OCI-LY7 (cell line): ENCODE measurements around the gene DOCK1. TPM values are rescaled to one million over a fixed set of nuclear protein-coding genes. Genes with fewer than 3 reads are reported as not detected.

ENCODE experiments used
- BruUV-seq: library from RNA; stranded (reverse); fragments of 400-500 nt; replicated peaks from 2 replicates; lab custom pipeline; 2021; lab: Mats Ljungman, UMichigan
- CTCF ChIA-PET: fragments of 300-600 bp; sonication (Branson Sonifier 250); formaldehyde crosslinking; loops from one replicate; lab custom pipeline; 2022; ENCODE audit warnings: antibody characterized with exemption; ENCODE audit not compliant: unreplicated experiment; lab: Charles Lee
- POLR2A ChIA-PET: fragments of 300-600 bp; sonication (Branson Sonifier 250); formaldehyde crosslinking; loops from one replicate; lab custom pipeline; 2022; ENCODE audit warnings: antibody characterized with exemption; lab: Charles Lee
- DNase-seq: peaks from one replicate; pipeline ENCODE4 v3.0.0-alpha.2; 2015; ENCODE audit warnings: low spot score
- H2AFZ ChIP-seq: fragments of 200-600 bp; sonication (generic), shearing (Covaris generic); 2 replicates; pipeline ENCODE4 v1.6.1; 2014; ENCODE audit warnings: mild to moderate bottlenecking, antibody characterized with exemption, low read length, moderate library complexity
- H3K27ac ChIP-seq: fragments of 200-600 bp; sonication (generic); 2 replicates; pipeline ENCODE4 v1.5.1; 2014; ENCODE audit warnings: mixed run types, low read depth, mild to moderate bottlenecking, moderate library complexity, low read length, inconsistent platforms; ENCODE audit not compliant: poor library complexity, severe bottlenecking
- H3K36me3 ChIP-seq: fragments of 200-600 bp; sonication (generic); 2 replicates; pipeline ENCODE4 v1.6.1; 2014; ENCODE audit warnings: mild to moderate bottlenecking, antibody characterized with exemption, low read length, moderate library complexity, mixed read lengths; ENCODE audit not compliant: insufficient read depth
- H3K4me1 ChIP-seq: fragments of 200-600 bp; sonication (generic); 2 replicates; pipeline ENCODE4 v1.5.1; 2014; ENCODE audit warnings: mild to moderate bottlenecking, low read length; ENCODE audit not compliant: insufficient read depth, poor library complexity, severe bottlenecking
- H3K4me2 ChIP-seq: fragments of 200-600 bp; sonication (generic); 2 replicates; pipeline ENCODE4 v1.6.1; 2014; ENCODE audit warnings: mild to moderate bottlenecking, low read length
- H3K4me3 ChIP-seq: fragments of 200-600 bp; sonication (generic); 2 replicates; pipeline ENCODE4 v1.5.1; 2014; ENCODE audit warnings: mild to moderate bottlenecking, low read depth, low read length; ENCODE audit not compliant: poor library complexity, severe bottlenecking
- H3K79me2 ChIP-seq: fragments of 200-600 bp; sonication (generic); 2 replicates; pipeline ENCODE4 v1.6.1; 2016; ENCODE audit warnings: low read depth, mild to moderate bottlenecking, low read length, moderate library complexity, mixed read lengths; ENCODE audit not compliant: insufficient read depth
- H3K9me2 ChIP-seq: fragments of 200-600 bp; sonication (generic); 2 replicates; pipeline ENCODE4 v1.6.1; 2016; ENCODE audit warnings: mild to moderate bottlenecking, low read length, mixed read lengths; ENCODE audit not compliant: insufficient read depth
- H3K9me3 ChIP-seq: fragments of 200-600 bp; sonication (generic); 2 replicates; pipeline ENCODE4 v1.6.1; 2014; ENCODE audit warnings: mild to moderate bottlenecking, mixed run types, low read length, mixed read lengths
- H4K20me1 ChIP-seq: fragments of 200-600 bp; sonication (generic); 2 replicates; pipeline ENCODE4 v1.6.1; 2014; ENCODE audit warnings: mild to moderate bottlenecking, antibody characterized with exemption, low read length, moderate library complexity, mixed read lengths; ENCODE audit not compliant: insufficient read depth
- CTCF ChIP-seq: fragments of 200-600 bp; sonication (generic); conservative IDR thresholded peaks from 2 replicates; pipeline ENCODE4 v1.5.1; 2014; ENCODE audit warnings: mild to moderate bottlenecking, antibody characterized with exemption, low read length, moderate library complexity, mixed read lengths
- EZH2phosphoT487 ChIP-seq: fragments of 200-600 bp; sonication (generic); IDR thresholded peaks from 2 replicates; pipeline ENCODE4 v1.6.1; 2018; ENCODE audit warnings: low read depth, borderline replicate concordance, mild to moderate bottlenecking, mixed run types, antibody characterized with exemption, low read length, moderate library complexity, mixed read lengths
- intact Hi-C: fragments of 100-400 bp; cut with micrococcal nuclease; formaldehyde crosslinking; loops from one replicate; pipeline ENCODE4 v1.10.0; 2022; ENCODE audit not compliant: unreplicated experiment
- total RNA-seq, 2 experiments: library from RNA; depleted of rRNA in 1 of 2; stranded (reverse); fragments of >200 nt in 1 of 2; shearing (Covaris generic) in 1 of 2; gene quantifications; 2 replicates each; pipeline ENCODE4 v1.2.3, GENCODE V29; 2014 to 2022

The DOCK1 gene
- total RNA-seq, 2 experiments from 2014 or later = not detected

GRCh38 chr10:126867567-126868365 is 37.5 kb upstream of the DOCK1 start:
- Histone ChIP-seq H3K9me3 (no peaks in the 10 kb centered on the region), H3K4me3 (no peak overlapping the region), H4K20me1 (no peaks in the 10 kb centered on the region), H2AFZ (no peak overlapping the region), H3K36me3 (no peaks in the 10 kb centered on the region), H3K27ac (no peak overlapping the region), H3K4me2 (no peak overlapping the region), H3K79me2 (no peaks in the 10 kb centered on the region), H3K4me1 (no peaks in the 10 kb centered on the region), H3K9me2 (no peaks in the 10 kb centered on the region)
- no TSS peak for BruUV-seq
- POLR2A ChIA-PET = no interaction called here
- DNase-seq = no peak
- CTCF ChIA-PET = no interaction called here
- intact Hi-C loops = no loop called here
- TF ChIP-seq CTCF = no peak

GRCh38 chr10:126868371-126868770 is 36.9 kb upstream of the DOCK1 start:
- no peak overlapping the region for H3K27ac ChIP-seq
- intact Hi-C loops = no loop called here
- no TSS peak for BruUV-seq
- no peaks in the 10 kb centered on the region for H3K36me3 ChIP-seq
- no peaks in the 10 kb centered on the region for H3K4me1 ChIP-seq
- H3K9me3 ChIP-seq = no peaks in the 10 kb centered on the region
- ChIA-PET POLR2A (no interaction called here), CTCF (no interaction called here)
- H3K4me3 ChIP-seq = no peak overlapping the region
- H3K9me2 ChIP-seq = no peaks in the 10 kb centered on the region
- no peak for DNase-seq
- H3K79me2 ChIP-seq = no peaks in the 10 kb centered on the region
- no peaks in the 10 kb centered on the region for H4K20me1 ChIP-seq
- TF ChIP-seq EZH2phosphoT487 = no peak
- H2AFZ ChIP-seq = no peak overlapping the region
- no peak overlapping the region for H3K4me2 ChIP-seq

GRCh38 chr10:126872135-126872534 is 33.1 kb upstream of the DOCK1 start:
- Histone ChIP-seq H2AFZ (no peak overlapping the region), H3K79me2 (no peaks in the 10 kb centered on the region), H3K9me2 (no peaks in the 10 kb centered on the region), H3K4me3 (no peak overlapping the region), H3K9me3 (no peaks in the 10 kb centered on the region), H4K20me1 (no peaks in the 10 kb centered on the region), H3K4me1 (no peaks in the 10 kb centered on the region), H3K4me2 (no peak overlapping the region), H3K27ac (no peak overlapping the region), H3K36me3 (no peaks in the 10 kb centered on the region)
- POLR2A ChIA-PET = no interaction called here
- no peak for TF ChIP-seq CTCF
- no peak for TF ChIP-seq EZH2phosphoT487
- DNase-seq = no peak
- no TSS peak for BruUV-seq
- intact Hi-C loops = no loop called here
- CTCF ChIA-PET = no interaction called here
